Astrocyte (in vitro differentiated cells and primary cell): ENCODE data around the gene DIAPH2.

ENCODE experiments used
- EZH2 ChIP-seq: IDR thresholded peaks from 2 replicates; pipeline ENCODE4 v1.6.1; 2012; ENCODE audit warnings: mild to moderate bottlenecking, low read length, inconsistent platforms; ENCODE audit not compliant: insufficient read depth
- TF ChIP-seq, protein P1 (sequence below): IDR thresholded peaks from 2 replicates; pipeline ENCODE4 v1.5.1; 2011; ENCODE audit warnings: low read depth, mild to moderate bottlenecking, inconsistent platforms, low read length, moderate library complexity; ENCODE audit not compliant: insufficient read depth

DNA sequence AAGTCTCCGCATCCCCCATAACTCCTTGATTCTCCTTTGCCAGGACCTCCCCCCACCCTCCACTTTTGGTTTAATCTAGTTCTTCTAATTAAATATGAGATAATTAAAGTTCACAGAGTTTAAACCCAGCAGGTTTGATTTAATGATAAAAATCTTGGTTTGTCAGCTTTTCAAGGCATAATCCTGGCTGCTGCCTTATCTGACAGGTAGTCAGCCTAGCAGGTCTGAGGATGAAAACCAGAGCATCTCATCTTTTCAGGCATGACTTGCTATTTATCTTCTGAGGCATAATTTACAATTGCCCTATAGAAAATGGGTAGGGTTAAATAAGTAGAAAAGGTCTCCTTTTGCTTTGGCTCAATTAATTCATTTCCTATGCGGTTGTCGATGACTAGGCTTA is 790.3 kb downstream of the DIAPH2 start:
- no peak for TF ChIP-seq EZH2
- TF ChIP-seq, protein P1, sequence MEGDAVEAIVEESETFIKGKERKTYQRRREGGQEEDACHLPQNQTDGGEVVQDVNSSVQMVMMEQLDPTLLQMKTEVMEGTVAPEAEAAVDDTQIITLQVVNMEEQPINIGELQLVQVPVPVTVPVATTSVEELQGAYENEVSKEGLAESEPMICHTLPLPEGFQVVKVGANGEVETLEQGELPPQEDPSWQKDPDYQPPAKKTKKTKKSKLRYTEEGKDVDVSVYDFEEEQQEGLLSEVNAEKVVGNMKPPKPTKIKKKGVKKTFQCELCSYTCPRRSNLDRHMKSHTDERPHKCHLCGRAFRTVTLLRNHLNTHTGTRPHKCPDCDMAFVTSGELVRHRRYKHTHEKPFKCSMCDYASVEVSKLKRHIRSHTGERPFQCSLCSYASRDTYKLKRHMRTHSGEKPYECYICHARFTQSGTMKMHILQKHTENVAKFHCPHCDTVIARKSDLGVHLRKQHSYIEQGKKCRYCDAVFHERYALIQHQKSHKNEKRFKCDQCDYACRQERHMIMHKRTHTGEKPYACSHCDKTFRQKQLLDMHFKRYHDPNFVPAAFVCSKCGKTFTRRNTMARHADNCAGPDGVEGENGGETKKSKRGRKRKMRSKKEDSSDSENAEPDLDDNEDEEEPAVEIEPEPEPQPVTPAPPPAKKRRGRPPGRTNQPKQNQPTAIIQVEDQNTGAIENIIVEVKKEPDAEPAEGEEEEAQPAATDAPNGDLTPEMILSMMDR: no peak
